NT2/D1 (cell line): ENCODE measurements around the gene PRDX4.
"Not testable (repeated sequence)": the region's sequence is repeated elsewhere in the genome, so short reads cannot be mapped to it uniquely, and the experiment has no call there.

Experiments used
- DNase-seq: peaks from one replicate; pipeline ENCODE4 v3.0.0-alpha.2; 2011; ENCODE audit warnings: low read depth, low spot score
- H3K27me3 ChIP-seq: 2 replicates; pipeline ENCODE4 v1.6.0; 2011; ENCODE audit warnings: mild to moderate bottlenecking; ENCODE audit not compliant: insufficient read length, insufficient read depth
- H3K36me3 ChIP-seq: 2 replicates; pipeline ENCODE4 v1.6.1; 2011; ENCODE audit warnings: mild to moderate bottlenecking, low read length, mixed read lengths; ENCODE audit not compliant: insufficient read depth, insufficient read length
- H3K4me1 ChIP-seq: 2 replicates; pipeline ENCODE4 v1.5.1; 2011; ENCODE audit not compliant: insufficient read depth, insufficient read length
- H3K4me3 ChIP-seq: 2 replicates; pipeline ENCODE4 v1.5.1; 2011; ENCODE audit warnings: low read depth; ENCODE audit not compliant: insufficient read length
- H3K9ac ChIP-seq: 2 replicates; pipeline ENCODE4 v1.6.0; 2011; ENCODE audit warnings: low read depth; ENCODE audit not compliant: insufficient read length
- H3K9me3 ChIP-seq: 2 replicates; pipeline ENCODE4 v1.5.1; 2011; ENCODE audit warnings: mild to moderate bottlenecking, low read length; ENCODE audit not compliant: insufficient read depth
- SUZ12 ChIP-seq: IDR thresholded peaks from 2 replicates; pipeline ENCODE4 v1.6.1; 2011; ENCODE audit not compliant: insufficient read length, insufficient read depth; ENCODE audit errors: extremely low read depth
- YY1 ChIP-seq: IDR thresholded peaks from 2 replicates; pipeline ENCODE4 v1.6.1; 2011; ENCODE audit not compliant: insufficient read length, insufficient read depth
- ZNF274 ChIP-seq: IDR thresholded peaks from 2 replicates; pipeline ENCODE4 v1.6.1; 2011; ENCODE audit warnings: mild to moderate bottlenecking, low read depth, low read length

Gene PRDX4

DNA sequence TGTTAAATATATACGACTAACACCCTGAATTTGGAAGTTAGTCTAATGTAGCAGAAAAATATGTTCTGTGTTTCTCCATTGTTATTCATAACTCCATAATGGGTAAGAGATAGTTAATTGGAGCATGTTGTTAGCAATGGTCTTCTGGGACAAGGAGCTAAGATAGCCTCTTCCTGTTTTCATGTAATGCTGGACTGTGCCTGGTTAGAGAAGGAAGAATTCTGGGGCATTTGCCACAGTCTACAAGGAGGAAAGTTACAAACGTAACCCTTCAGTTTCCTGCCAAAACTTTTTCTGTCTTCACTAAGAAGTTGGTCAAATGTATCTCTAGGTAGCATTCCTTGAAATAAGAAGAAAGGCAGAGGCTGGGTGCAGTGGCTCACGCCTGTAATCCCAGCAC is 5.8 kb downstream of the PRDX4 start:
- Histone ChIP-seq H3K9ac (no peak overlapping the region), H3K27me3 (no peaks in the 10 kb centered on the region), H3K4me3 (no peak overlapping the region), H3K4me1 (no peaks in the 10 kb centered on the region), H3K9me3 (no peaks in the 10 kb centered on the region), H3K36me3 (peaks cover 70% of the 10 kb centered on the region)
- no peak for DNase-seq
- TF ChIP-seq YY1 (no peak), SUZ12 (no peak), ZNF274 (no peak)

- H3K9me3 ChIP-seq, H3K9ac ChIP-seq, H3K27me3 ChIP-seq, H3K4me1 ChIP-seq, H3K4me3 ChIP-seq, DNase-seq: not testable (repeated sequence)
- peaks cover 70% of the 10 kb centered on the region for H3K36me3 ChIP-seq
These were observed 9.2 kb downstream of the PRDX4 start for GRCh38 chrX:23676486-23676885.

GRCh38 chrX:23692166-23692565 is 24.9 kb downstream of the PRDX4 start:
- Histone ChIP-seq H3K9me3 (no peaks in the 10 kb centered on the region), H3K4me1 (no peaks in the 10 kb centered on the region), H3K36me3 (peaks cover 5% of the 10 kb centered on the region), H3K27me3 (no peaks in the 10 kb centered on the region), H3K9ac (no peak overlapping the region), H3K4me3 (no peak overlapping the region)
- TF ChIP-seq YY1 (no peak), SUZ12 (no peak), ZNF274 (no peak)
- no peak for DNase-seq

DNA sequence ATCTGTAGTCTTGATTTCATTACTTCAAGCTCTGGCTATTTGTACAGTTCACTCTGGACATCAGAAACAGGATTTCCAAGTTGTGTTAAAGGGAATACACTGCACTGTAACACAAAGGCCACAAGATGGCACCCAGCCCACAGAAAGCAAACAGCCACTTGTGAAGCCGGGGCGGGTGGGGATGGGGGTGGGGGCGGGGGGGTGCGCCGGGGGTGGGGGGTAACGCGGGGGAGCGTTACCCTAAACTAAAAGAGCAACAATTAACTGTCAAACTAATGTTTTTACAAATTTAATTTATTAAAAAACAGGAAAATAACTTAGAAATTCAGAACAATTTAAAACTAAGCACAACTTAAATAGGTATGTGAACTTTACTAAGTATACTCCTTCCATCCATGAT is 27.3 kb downstream of the PRDX4 start:
- Histone ChIP-seq H3K36me3 (peaks cover 3% of the 10 kb centered on the region), H3K9ac (peak overlapping the region; percentile 56), H3K4me3 (no peak overlapping the region), H3K9me3 (no peaks in the 10 kb centered on the region), H3K4me1 (no peaks in the 10 kb centered on the region), H3K27me3 (no peaks in the 10 kb centered on the region)
- TF ChIP-seq ZNF274 (no peak), YY1 (no peak), SUZ12 (no peak)
- DNase-seq = peak; percentile 23

- H3K27me3 ChIP-seq = no peaks in the 10 kb centered on the region
- no peaks in the 10 kb centered on the region for H3K4me1 ChIP-seq
- TF ChIP-seq YY1 (no peak), SUZ12 (no peak), ZNF274 (no peak)
- DNase-seq = peak; percentile 9
- no peaks in the 10 kb centered on the region for H3K9me3 ChIP-seq
- H3K9ac ChIP-seq = no peak overlapping the region
- H3K4me3 ChIP-seq = no peak overlapping the region
- peaks cover 39% of the 10 kb centered on the region for H3K36me3 ChIP-seq
These were observed 32.4 kb downstream of the PRDX4 start for GRCh38 chrX:23699636-23700194.

GRCh38 chrX:23704673-23705206 is 37.4 kb downstream of the PRDX4 start:
- no peaks in the 10 kb centered on the region for H3K27me3 ChIP-seq
- H3K4me3 ChIP-seq = no peak overlapping the region
- no peak overlapping the region for H3K9ac ChIP-seq
- TF ChIP-seq YY1 (no peak), SUZ12 (no peak), ZNF274 (no peak)
- no peak for DNase-seq
- H3K36me3 ChIP-seq = peaks cover 61% of the 10 kb centered on the region
- no peaks in the 10 kb centered on the region for H3K4me1 ChIP-seq
- no peaks in the 10 kb centered on the region for H3K9me3 ChIP-seq

DNA sequence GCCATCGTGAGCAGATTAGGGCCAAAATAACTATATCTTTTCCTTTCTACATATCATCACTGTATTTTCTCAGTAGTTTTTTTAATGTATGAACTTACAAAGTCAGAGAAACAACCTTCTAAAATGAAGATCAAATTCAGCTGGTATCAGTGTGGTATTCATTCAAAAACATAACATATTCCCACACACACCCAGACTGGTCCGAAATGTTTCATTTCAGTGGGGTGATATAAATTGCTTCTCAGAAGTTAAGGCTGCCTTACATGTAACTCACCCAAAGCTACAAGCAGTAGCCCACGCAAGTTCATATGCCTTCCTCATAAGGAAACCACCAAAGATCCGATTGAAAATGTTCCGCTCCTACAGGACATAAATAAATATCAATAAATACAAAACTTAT is 37.9 kb downstream of the PRDX4 start:
- Histone ChIP-seq H3K36me3 (peaks cover 66% of the 10 kb centered on the region), H3K9me3 (no peaks in the 10 kb centered on the region)
- no peak for TF ChIP-seq ZNF274
- TF ChIP-seq SUZ12 = no peak
- no peak for TF ChIP-seq YY1

GRCh38 chrX:23720117-23720677 is 52.9 kb downstream of the PRDX4 start:
- Histone ChIP-seq H3K4me1 (no peaks in the 10 kb centered on the region), H3K9me3 (no peaks in the 10 kb centered on the region), H3K4me3 (no peak overlapping the region), H3K27me3 (no peaks in the 10 kb centered on the region), H3K36me3 (peaks cover 64% of the 10 kb centered on the region), H3K9ac (no peak overlapping the region)
- TF ChIP-seq ZNF274 = no peak
- TF ChIP-seq SUZ12 = no peak
- no peak for TF ChIP-seq YY1
- no peak for DNase-seq

More for the DNA sequence above, 37.9 kb downstream of the PRDX4 start:
- H3K4me3 ChIP-seq = no peak overlapping the region
- no peaks in the 10 kb centered on the region for H3K27me3 ChIP-seq
- no peaks in the 10 kb centered on the region for H3K4me1 ChIP-seq
- no peak overlapping the region for H3K9ac ChIP-seq
- no peak for DNase-seq
